ENCODE measurements around the gene HUS1.
"Not testable (repeated sequence)": the region's sequence is repeated elsewhere in the genome, so short reads cannot be mapped to it uniquely, and the experiment has no call there.

Gene HUS1

DNA sequence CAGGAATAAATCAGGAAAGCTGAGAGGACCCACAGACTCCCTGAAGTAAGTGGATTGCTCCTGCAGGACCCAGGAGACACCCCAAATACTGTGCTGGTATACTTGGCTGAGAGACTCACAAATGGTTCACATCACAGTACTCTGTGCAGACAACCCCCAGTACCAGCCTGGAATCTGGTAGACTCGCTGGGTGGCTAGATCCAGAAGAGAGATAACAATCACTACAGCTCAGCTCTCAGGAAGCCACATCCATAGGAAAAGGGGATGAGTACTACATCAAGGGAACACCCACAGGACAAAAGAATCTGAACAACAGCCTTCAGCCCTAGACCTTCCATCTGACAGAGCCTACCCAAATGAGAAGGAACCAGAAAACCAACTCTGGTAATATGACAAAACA is 62.9 kb downstream of the HUS1 start:
- DNase-seq = not testable (repeated sequence)

DNA sequence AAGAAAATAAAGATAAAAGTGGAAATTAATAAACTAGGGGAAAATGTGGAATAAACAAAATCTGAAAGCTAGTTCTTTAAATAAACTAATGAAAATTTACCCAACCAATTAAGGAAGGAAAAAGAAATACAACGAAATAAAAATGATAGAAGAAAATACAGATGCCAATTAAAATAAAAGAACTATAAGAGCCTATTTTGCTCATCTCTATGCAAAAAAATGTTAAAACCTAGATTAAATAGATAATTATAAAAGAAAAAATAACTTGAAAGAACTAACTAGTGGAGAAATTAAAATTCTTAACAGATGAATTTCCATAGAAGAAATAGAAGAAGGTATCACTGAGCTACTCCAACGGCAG is 63.8 kb downstream of the HUS1 start:
- no peak for DNase-seq

DNA sequence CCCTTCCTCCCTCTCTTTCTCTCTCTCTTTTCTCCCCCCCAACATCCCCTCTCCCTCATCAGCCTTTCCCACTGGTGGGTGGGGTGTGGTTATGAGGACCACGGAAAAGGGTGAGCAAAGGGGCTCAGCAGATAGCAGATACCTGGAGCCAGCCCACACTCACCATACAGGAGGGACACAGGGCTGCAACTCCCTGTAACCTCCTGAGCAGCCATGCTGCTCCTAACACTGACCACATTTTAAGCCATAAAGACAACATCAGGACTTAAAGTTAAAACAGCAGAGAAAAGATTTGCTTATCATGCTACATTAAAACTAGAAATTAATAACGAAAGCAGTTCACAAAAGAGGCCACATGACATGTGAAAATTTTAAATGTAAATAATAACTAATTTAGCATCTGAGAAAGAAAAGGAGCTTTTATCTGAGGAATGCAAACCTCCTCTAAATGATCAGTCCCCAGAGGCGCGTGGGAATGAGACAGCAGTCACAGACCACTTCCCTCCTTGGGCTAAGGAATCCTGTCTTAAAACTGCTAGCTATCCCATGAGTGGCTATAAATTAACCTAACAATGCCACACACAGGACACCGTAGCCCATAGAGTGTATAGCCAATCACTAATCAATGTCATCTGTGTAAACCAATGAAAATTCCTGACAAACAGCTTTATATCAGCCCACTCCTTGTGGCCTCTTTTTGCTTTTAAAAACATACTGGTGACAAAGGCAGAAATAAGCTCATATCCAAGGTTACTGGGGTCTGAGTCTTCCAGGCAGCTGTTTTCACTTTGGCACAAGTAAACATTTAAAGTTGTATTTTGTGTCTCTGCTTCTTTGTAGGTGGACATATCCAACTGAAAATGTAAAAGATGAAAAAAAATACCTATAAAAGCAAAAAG is 64.4 kb downstream of the HUS1 start:
- DNase-seq = no peak

All from NCI-H1436 (cell line).